Fibroblast of lung (primary cell): ENCODE data around the gene NLRP4. TPM values are rescaled to one million over a fixed set of nuclear protein-coding genes. Genes with fewer than 3 reads are reported as not detected.

Experiments used
- DNase-seq, 2 donors: peaks; one replicate each; pipeline versions ENCODE4 v3.0.0 to v3.0.0-alpha.2; 2010; ENCODE audit warnings: low read depth in 2 of 2
- H2AFZ ChIP-seq: 2 replicates; pipeline ENCODE4 v1.5.1; 2012; ENCODE audit warnings: low read length, control low read depth, inconsistent platforms
- H3K27ac ChIP-seq: 2 replicates; pipeline ENCODE4 v1.5.1; 2011; ENCODE audit warnings: low read length, control low read depth; ENCODE audit not compliant: insufficient read depth
- H3K27me3 ChIP-seq: 2 replicates; pipeline ENCODE4 v1.5.1; 2011; ENCODE audit warnings: mild to moderate bottlenecking, low read length; ENCODE audit not compliant: control insufficient read depth, insufficient read depth
- H3K36me3 ChIP-seq: 2 replicates; pipeline ENCODE4 v1.5.1; 2011; ENCODE audit warnings: low read length; ENCODE audit not compliant: control insufficient read depth, insufficient read depth
- H3K4me1 ChIP-seq: 2 replicates; pipeline ENCODE4 v1.5.1; 2011; ENCODE audit warnings: low read length; ENCODE audit not compliant: control insufficient read depth, insufficient read depth; ENCODE audit errors: extremely low read depth
- H3K4me2 ChIP-seq: 2 replicates; pipeline ENCODE4 v1.5.1; 2011; ENCODE audit warnings: low read length, control low read depth; ENCODE audit not compliant: insufficient read depth; ENCODE audit errors: extremely low read depth
- H3K4me3 ChIP-seq, 4 experiments: fragments of 200-600 bp in 1 of 4; sonication (generic) in 1 of 4; replicated peaks in 1 of 4; 2 replicates each; pipeline ENCODE4 v1.5.1; 2011 to 2016; ENCODE audit warnings: low read length in 4 of 4, low read depth in 3 of 4, mild to moderate bottlenecking in 3 of 4, control low read depth in 2 of 4, inconsistent platforms in 1 of 4, mixed read lengths in 1 of 4; ENCODE audit not compliant: insufficient read depth in 1 of 4; ENCODE audit errors: control extremely low read depth in 1 of 4
- H3K79me2 ChIP-seq: 2 replicates; pipeline ENCODE4 v1.5.1; 2012; ENCODE audit warnings: mild to moderate bottlenecking, low read length, inconsistent platforms; ENCODE audit not compliant: control insufficient read depth, insufficient read depth
- H3K9ac ChIP-seq: 2 replicates; pipeline ENCODE4 v1.5.1; 2011; ENCODE audit warnings: mild to moderate bottlenecking, low read length, control low read depth; ENCODE audit not compliant: insufficient read depth
- H3K9me3 ChIP-seq: 2 replicates; pipeline ENCODE4 v1.5.1; 2012; ENCODE audit warnings: low read depth, low read length; ENCODE audit not compliant: control insufficient read depth, insufficient read depth
- H4K20me1 ChIP-seq: 2 replicates; pipeline ENCODE4 v1.5.1; 2011; ENCODE audit warnings: low read length; ENCODE audit not compliant: control insufficient read depth, insufficient read depth; ENCODE audit errors: extremely low read depth
- EZH2 ChIP-seq: IDR thresholded peaks from 2 replicates; pipeline ENCODE4 v1.5.1; 2012; ENCODE audit warnings: low read length, control low read depth, mild to moderate bottlenecking; ENCODE audit errors: missing control alignments
- polyA plus RNA-seq, 2 donors: library from polyadenylated mRNA; depleted of rRNA in 1 of 2; stranded (reverse) in 1 of 2; unstranded in 1 of 2; fragments of >200 nt; gene quantifications; 2 replicates each; pipeline ENCODE4 v1.2.1, GENCODE V29; 2011 to 2012; ENCODE audit warnings: missing spikeins in 1 of 2
- total RNA-seq: library from RNA; depleted of rRNA; stranded (reverse); fragments of >200 nt; gene quantifications from 2 replicates; pipeline ENCODE4 v1.2.1, GENCODE V29; 2014
- TF ChIP-seq, protein P1 (sequence below), 2 donors: IDR thresholded peaks in 1 of 2; conservative IDR thresholded peaks in 1 of 2; 1 replicate in 1 of 2; 2 replicates in 1 of 2; pipeline ENCODE4 v1.5.1; 2011 to 2012; ENCODE audit warnings: low read length in 2 of 2, control low read depth in 1 of 2, inconsistent platforms in 1 of 2, low read depth in 1 of 2, mild to moderate bottlenecking in 1 of 2

Gene NLRP4
- total and polyA plus RNA-seq, 2 donors (not counting 1 experiment from before 2014, with no cell fraction given): not detected

DNA sequence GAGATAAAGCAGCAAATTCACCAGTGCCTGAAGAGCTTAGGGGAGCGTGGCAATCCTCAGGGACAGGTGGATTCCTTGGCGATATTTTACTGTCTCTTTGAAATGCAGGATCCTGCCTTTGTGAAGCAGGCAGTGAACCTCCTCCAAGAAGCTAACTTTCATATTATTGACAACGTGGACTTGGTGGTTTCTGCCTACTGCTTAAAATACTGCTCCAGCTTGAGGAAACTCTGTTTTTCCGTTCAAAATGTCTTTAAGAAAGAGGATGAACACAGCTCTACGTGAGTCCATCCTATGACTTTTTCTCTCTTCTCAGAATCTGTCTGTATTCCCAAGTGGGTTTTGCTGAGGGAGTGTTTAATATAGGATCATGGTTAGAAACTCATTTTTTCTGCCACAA lies 22.6 kb downstream of the NLRP4 start:
- H3K9ac ChIP-seq: no peak overlapping the region
- no peaks in the 10 kb centered on the region for H3K9me3 ChIP-seq

DNA sequence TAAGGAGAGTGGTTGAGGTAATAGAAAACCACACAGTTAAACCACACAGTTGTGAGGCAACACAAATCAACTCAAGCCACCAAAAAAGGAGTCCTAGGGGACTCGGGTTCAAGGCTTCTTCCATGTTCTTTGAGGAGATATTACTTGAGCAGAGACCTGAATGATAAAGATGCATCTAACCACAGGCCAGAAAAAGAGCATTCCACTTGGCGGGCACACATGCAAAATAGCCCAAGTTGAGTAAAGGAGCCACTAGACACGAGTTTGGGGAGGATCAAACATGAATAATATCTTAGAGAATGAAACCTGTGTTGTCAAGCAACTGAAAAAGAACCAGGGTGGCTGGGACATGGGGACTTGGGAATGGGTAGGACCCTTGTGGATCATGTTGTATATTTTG lies 30.2 kb downstream of the NLRP4 start:
- Histone ChIP-seq H3K36me3 (no peaks in the 10 kb centered on the region), H3K27me3 (no peaks in the 10 kb centered on the region), H3K4me1 (no peaks in the 10 kb centered on the region), H4K20me1 (no peaks in the 10 kb centered on the region), H3K4me3 (no peak overlapping the region), H3K9ac (no peak overlapping the region), H2AFZ (no peak overlapping the region), H3K4me2 (no peak overlapping the region), H3K9me3 (no peaks in the 10 kb centered on the region), H3K79me2 (no peaks in the 10 kb centered on the region), H3K27ac (no peak overlapping the region)
- no peak for DNase-seq
- TF ChIP-seq, protein P1, sequence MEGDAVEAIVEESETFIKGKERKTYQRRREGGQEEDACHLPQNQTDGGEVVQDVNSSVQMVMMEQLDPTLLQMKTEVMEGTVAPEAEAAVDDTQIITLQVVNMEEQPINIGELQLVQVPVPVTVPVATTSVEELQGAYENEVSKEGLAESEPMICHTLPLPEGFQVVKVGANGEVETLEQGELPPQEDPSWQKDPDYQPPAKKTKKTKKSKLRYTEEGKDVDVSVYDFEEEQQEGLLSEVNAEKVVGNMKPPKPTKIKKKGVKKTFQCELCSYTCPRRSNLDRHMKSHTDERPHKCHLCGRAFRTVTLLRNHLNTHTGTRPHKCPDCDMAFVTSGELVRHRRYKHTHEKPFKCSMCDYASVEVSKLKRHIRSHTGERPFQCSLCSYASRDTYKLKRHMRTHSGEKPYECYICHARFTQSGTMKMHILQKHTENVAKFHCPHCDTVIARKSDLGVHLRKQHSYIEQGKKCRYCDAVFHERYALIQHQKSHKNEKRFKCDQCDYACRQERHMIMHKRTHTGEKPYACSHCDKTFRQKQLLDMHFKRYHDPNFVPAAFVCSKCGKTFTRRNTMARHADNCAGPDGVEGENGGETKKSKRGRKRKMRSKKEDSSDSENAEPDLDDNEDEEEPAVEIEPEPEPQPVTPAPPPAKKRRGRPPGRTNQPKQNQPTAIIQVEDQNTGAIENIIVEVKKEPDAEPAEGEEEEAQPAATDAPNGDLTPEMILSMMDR (conservative IDR thresholded peaks at IDR 0.05 in 1 of 2, IDR thresholded peaks at IDR 0.05 in 1 of 2; ENCODE audit: low read depth in 1 of 2, low read length in 2 of 2): no peak
- TF ChIP-seq EZH2: no peak

More for the DNA sequence above, 22.6 kb downstream of the NLRP4 start:
- no peak for DNase-seq
- no peak overlapping the region for H3K4me3 ChIP-seq
- no peaks in the 10 kb centered on the region for H3K27me3 ChIP-seq
- H3K27ac ChIP-seq: no peak overlapping the region
- no peak overlapping the region for H2AFZ ChIP-seq
- H3K4me2 ChIP-seq: no peak overlapping the region
- TF ChIP-seq, protein P1 (conservative IDR thresholded peaks at IDR 0.05 in 1 of 2, IDR thresholded peaks at IDR 0.05 in 1 of 2; ENCODE audit: low read depth in 1 of 2, low read length in 2 of 2): no peak
- no peak for TF ChIP-seq EZH2
- no peaks in the 10 kb centered on the region for H3K79me2 ChIP-seq
- H3K36me3 ChIP-seq: no peaks in the 10 kb centered on the region
- no peaks in the 10 kb centered on the region for H3K4me1 ChIP-seq
- H4K20me1 ChIP-seq: no peaks in the 10 kb centered on the region

DNA sequence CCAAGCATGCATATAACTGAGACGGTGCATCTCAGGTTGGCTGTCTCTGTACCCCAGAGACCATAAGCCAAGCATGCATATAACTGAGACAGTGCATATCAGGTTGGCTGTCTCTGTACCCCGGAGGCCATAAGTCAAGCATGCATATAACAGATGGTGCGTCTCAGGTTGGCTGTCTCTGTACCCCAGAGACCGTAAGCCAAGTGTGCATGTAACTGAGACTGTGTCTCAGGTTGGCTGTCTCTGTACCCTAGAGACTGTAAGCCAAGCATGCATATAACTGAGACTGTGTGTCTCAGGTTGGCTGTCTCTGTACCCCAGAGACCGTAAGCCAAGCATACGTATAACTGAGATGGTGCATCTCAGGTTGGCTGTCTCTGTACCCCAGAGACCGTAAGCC lies 30.8 kb downstream of the NLRP4 start:
- no peak for TF ChIP-seq EZH2
- TF ChIP-seq, protein P1 (conservative IDR thresholded peaks at IDR 0.05 in 1 of 2, IDR thresholded peaks at IDR 0.05 in 1 of 2; ENCODE audit: low read depth in 1 of 2, low read length in 2 of 2): no peak
- H3K27ac ChIP-seq: no peak overlapping the region
- H4K20me1 ChIP-seq: no peaks in the 10 kb centered on the region
- no peaks in the 10 kb centered on the region for H3K36me3 ChIP-seq
- no peaks in the 10 kb centered on the region for H3K4me1 ChIP-seq
- H3K4me2 ChIP-seq: no peak overlapping the region
- H3K4me3 ChIP-seq: no peak overlapping the region
- no peaks in the 10 kb centered on the region for H3K27me3 ChIP-seq
- no peak overlapping the region for H3K9ac ChIP-seq
- no peak for DNase-seq
- H2AFZ ChIP-seq: no peak overlapping the region
- no peaks in the 10 kb centered on the region for H3K9me3 ChIP-seq
- no peaks in the 10 kb centered on the region for H3K79me2 ChIP-seq
